Left lung (tissue), 10 donors: ENCODE measurements around the gene GJB3. TPM values are rescaled to one million over a fixed set of nuclear protein-coding genes. Genes with fewer than 3 reads are reported as not detected.

ENCODE experiments used
- ATAC-seq: fragments of 200-7000 bp; cut with Tn5 transposase; one replicate; pipeline ENCODE4 v1.9.1; 2020; ENCODE audit warnings: moderate library complexity
- DNase-seq, 4 donors: peaks; one replicate each; pipeline ENCODE4 v3.0.0-alpha.2; 2013 to 2020
- H3K27ac ChIP-seq, 2 donors: fragments of 200-600 bp; sonication (generic) in 1 of 2; one replicate each; pipeline versions ENCODE4 v1.5.0 to v1.8.0; 2020 to 2021
- H3K27me3 ChIP-seq, 2 donors: fragments of 200-600 bp; sonication (generic) in 1 of 2; one replicate each; pipeline versions ENCODE4 v1.5.0 to v1.8.0; 2020 to 2021
- H3K36me3 ChIP-seq, 2 donors: fragments of 200-600 bp; sonication (generic) in 1 of 2; one replicate each; pipeline versions ENCODE4 v1.5.0 to v1.8.0; 2020 to 2021
- H3K4me1 ChIP-seq, 2 donors: fragments of 200-600 bp; one replicate each; pipeline ENCODE4 v1.8.0; 2021
- H3K4me3 ChIP-seq, 2 donors: fragments of 200-600 bp; sonication (generic) in 1 of 2; one replicate each; pipeline versions ENCODE4 v1.5.0 to v1.8.0; 2020 to 2021; ENCODE audit warnings: mild to moderate bottlenecking in 1 of 2
- H3K9me3 ChIP-seq, 2 donors: fragments of 200-600 bp; sonication (generic) in 1 of 2; one replicate each; pipeline versions ENCODE4 v1.5.0 to v1.8.0; 2020 to 2021
- intact Hi-C, 2 donors: fragments of 100-400 bp; cut with DNase I; formaldehyde crosslinking; loops; one replicate each; pipeline versions ENCODE4 v1.11.2 to v1.14.2; 2022
- polyA plus RNA-seq, 6 donors: library from polyadenylated mRNA; unstranded; fragments of 120-200 nt; gene quantifications; one replicate each; pipeline ENCODE4 v1.2.1, GENCODE V29; 2013; ENCODE audit not compliant: insufficient read length in 6 of 6
- total RNA-seq, 2 donors: library from RNA; stranded (reverse); fragmentation: NEBNext Ultra II Directional; extraction: Animal tissue kit (Norgen Biotek cat#: 25700); gene quantifications; one replicate each; pipeline ENCODE4 v1.2.1, GENCODE V29; 2021
- TF ChIP-seq, protein P1 (sequence below), 2 donors: fragments of 200-600 bp; sonication (generic) in 1 of 2; IDR thresholded peaks; one replicate each; pipeline versions ENCODE4 v1.5.0 to v1.8.0; 2021; ENCODE audit warnings: antibody characterized with exemption in 2 of 2
- donor health status: DM: no; HTN: yes; CAD: no.
- donor health status: DM: no; HTN: no; CAD: no.

GJB3 gene
- total and polyA plus RNA-seq, 8 donors: 0.15 to 2.0 (median 0.47) TPM; not detected in 4

DNA sequence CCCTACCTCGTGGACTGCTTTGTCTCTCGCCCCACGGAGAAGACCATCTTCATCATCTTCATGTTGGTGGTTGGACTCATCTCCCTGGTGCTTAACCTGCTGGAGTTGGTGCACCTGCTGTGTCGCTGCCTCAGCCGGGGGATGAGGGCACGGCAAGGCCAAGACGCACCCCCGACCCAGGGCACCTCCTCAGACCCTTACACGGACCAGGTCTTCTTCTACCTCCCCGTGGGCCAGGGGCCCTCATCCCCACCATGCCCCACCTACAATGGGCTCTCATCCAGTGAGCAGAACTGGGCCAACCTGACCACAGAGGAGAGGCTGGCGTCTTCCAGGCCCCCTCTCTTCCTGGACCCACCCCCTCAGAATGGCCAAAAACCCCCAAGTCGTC lies 13.8 kb downstream of the GJB3 start:
- H3K9me3 ChIP-seq: no peaks in the 10 kb centered on the region
- ATAC-seq (no peak), DNase-seq (peak in 1 of 4 donors; percentile 47)
- no peak overlapping the region for H3K27ac ChIP-seq
- no peaks in the 10 kb centered on the region for H3K4me1 ChIP-seq
- peak overlapping the region; percentile 7 to 42 for H3K4me3 ChIP-seq
- intact Hi-C loops: loop anchor here in 1 of 2 donors (5.0 kb wide), 1 partner anchor 58 kb away; no protein-coding TSS in a partner anchor
- peaks cover 0 to 7% of the 10 kb centered on the region in 2 donors for H3K36me3 ChIP-seq
- H3K27me3 ChIP-seq: peaks cover 4 to 38% of the 10 kb centered on the region in 2 donors
- TF ChIP-seq, protein P1, sequence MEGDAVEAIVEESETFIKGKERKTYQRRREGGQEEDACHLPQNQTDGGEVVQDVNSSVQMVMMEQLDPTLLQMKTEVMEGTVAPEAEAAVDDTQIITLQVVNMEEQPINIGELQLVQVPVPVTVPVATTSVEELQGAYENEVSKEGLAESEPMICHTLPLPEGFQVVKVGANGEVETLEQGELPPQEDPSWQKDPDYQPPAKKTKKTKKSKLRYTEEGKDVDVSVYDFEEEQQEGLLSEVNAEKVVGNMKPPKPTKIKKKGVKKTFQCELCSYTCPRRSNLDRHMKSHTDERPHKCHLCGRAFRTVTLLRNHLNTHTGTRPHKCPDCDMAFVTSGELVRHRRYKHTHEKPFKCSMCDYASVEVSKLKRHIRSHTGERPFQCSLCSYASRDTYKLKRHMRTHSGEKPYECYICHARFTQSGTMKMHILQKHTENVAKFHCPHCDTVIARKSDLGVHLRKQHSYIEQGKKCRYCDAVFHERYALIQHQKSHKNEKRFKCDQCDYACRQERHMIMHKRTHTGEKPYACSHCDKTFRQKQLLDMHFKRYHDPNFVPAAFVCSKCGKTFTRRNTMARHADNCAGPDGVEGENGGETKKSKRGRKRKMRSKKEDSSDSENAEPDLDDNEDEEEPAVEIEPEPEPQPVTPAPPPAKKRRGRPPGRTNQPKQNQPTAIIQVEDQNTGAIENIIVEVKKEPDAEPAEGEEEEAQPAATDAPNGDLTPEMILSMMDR (IDR thresholded peaks at IDR 0.05): no peak

DNA sequence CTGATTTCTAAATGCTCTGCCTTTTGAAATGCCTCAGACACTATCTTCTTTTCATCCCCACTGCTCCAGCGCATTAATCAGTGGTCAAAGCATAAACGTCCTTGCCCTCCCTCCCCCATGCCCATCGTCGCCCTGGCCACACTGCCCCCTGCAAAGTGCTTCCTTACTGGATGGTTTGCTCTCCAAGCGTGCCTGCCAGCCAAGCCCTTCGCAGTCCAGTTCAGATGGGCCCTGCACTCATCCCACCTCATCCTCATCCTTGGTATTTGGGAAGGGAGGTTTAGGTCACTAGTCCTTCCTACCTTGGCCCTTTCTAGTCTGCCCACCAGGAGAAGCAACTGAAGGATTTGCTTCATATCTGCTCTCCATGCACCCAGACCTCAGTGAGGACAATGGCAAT lies 14.9 kb downstream of the GJB3 start:
- H3K27ac ChIP-seq: peak overlapping the region in 1 of 2 donors; percentile 18
- intact Hi-C loops: no loop called here
- TF ChIP-seq, protein P1 (IDR thresholded peaks at IDR 0.05): no peak

DNA sequence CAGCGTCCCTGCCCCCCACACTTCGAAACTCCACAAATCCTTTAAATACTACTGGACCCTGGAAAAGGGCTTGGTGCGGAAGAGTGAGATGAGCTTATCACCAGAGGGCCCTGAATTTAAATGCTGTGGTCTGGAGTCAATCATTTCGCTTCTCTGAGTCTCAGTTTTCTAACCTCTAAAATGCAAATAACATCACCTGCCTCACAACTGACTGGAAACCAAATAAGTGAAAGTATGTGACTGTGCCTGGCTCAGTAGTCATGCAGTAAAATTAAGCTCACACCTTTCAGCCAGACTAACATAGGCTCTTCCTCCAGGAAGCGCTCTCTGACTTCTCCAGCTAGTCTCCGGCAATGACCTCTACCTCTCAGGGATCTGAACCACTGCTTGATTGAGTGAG lies 16.0 kb downstream of the GJB3 start:
- H3K27me3 ChIP-seq: peaks cover 4 to 22% of the 10 kb centered on the region in 2 donors
- no peaks in the 10 kb centered on the region for H3K4me1 ChIP-seq
- DNase-seq: no peak
- TF ChIP-seq, protein P1 (IDR thresholded peaks at IDR 0.05): no peak
- no peak for ATAC-seq
- intact Hi-C loops: no loop called here
- H3K27ac ChIP-seq: no peak overlapping the region
- peaks cover 0 to 7% of the 10 kb centered on the region in 2 donors for H3K36me3 ChIP-seq
- peak overlapping the region in 1 of 2 donors; percentile 42 for H3K4me3 ChIP-seq
- H3K9me3 ChIP-seq: no peaks in the 10 kb centered on the region

More for the DNA sequence above, 14.9 kb downstream of the GJB3 start:
- no peaks in the 10 kb centered on the region for H3K4me1 ChIP-seq
- DNase-seq (no peak), ATAC-seq (no peak)
- H3K36me3 ChIP-seq: peaks cover 0 to 7% of the 10 kb centered on the region in 2 donors
- peak overlapping the region in 1 of 2 donors; percentile 42 for H3K4me3 ChIP-seq
- H3K9me3 ChIP-seq: no peaks in the 10 kb centered on the region
- peaks cover 4 to 32% of the 10 kb centered on the region in 2 donors for H3K27me3 ChIP-seq

DNA sequence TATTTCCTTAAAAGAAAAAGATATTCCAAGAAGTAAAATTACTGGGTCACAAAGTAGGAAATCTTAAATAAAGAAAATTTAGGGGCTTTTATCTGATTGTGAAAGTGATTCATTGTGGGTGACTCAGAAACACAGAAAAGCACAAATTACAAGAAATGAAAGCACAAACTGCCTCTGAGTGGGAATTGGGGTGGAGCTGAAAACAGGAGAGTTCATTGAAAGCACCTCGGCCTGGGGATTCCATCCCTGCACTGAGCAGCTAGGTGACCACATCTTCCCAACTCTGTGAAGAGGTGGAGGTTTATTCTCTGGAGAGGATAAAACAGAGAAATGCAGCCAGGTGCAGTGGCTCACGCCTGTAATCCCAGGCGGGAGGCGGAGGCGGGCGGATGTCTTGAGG lies 19.2 kb downstream of the GJB3 start:
- H3K27ac ChIP-seq: no peak overlapping the region
- DNase-seq: no peak
- no peaks in the 10 kb centered on the region for H3K9me3 ChIP-seq
- ATAC-seq: no peak
- TF ChIP-seq, protein P1 (IDR thresholded peaks at IDR 0.05): no peak
- H3K4me1 ChIP-seq: no peaks in the 10 kb centered on the region
- intact Hi-C loops: no loop called here
- H3K36me3 ChIP-seq: no peaks in the 10 kb centered on the region
- H3K4me3 ChIP-seq: no peak overlapping the region
- H3K27me3 ChIP-seq: no peaks in the 10 kb centered on the region

DNA sequence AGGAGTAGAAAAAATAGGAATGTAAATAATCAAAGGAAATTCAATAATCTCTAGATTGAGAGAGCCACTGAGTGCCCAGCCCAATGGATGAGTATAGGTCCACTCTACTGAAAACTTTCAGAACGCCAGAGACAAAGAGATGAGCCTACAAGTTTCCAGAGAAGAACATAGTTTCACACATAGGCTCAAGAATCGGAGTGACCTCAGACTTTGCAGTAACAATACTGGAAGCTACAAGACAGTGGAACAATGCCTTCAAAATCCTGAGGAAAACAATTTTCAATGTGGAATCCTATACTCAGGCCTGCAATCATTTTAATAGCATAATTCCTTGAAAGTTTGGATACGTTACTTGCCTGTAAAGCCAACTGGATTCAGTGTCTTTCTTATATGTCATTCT lies 22.8 kb downstream of the GJB3 start:
- no peaks in the 10 kb centered on the region for H3K9me3 ChIP-seq
- no peak overlapping the region for H3K4me3 ChIP-seq
- no peaks in the 10 kb centered on the region for H3K4me1 ChIP-seq
- no peaks in the 10 kb centered on the region for H3K27me3 ChIP-seq
- DNase-seq (no peak), ATAC-seq (no peak)
- intact Hi-C loops: no loop called here
- TF ChIP-seq, protein P1 (IDR thresholded peaks at IDR 0.05): no peak
- no peak overlapping the region for H3K27ac ChIP-seq
- no peaks in the 10 kb centered on the region for H3K36me3 ChIP-seq
